Stimulated activated memory B cell treated with anti-CD40 and anti-IgM and Interleukin-4, amounts not matched to agents 10 μg/mL and 1 μg/mL and 100 μg/mL, for 72 hours (primary cell): ENCODE measurements around the gene OR51T1.

Source experiments
- ATAC-seq: fragments of 150-1000 bp; cut with Tn5 transposase; 2 replicates; pipeline ENCODE4 v1.10.0; 2021
- H3K27ac Mint-ChIP-seq: one replicate; pipeline ENCODE4 v1.8.0; 2022; ENCODE audit warnings: mild to moderate bottlenecking, mixed read lengths
- H3K27me3 Mint-ChIP-seq: one replicate; pipeline ENCODE4 v1.8.0; 2022; ENCODE audit warnings: mixed read lengths
- H3K36me3 Mint-ChIP-seq: one replicate; pipeline ENCODE4 v1.8.0; 2022; ENCODE audit warnings: mixed read lengths
- H3K4me1 Mint-ChIP-seq: one replicate; pipeline ENCODE4 v1.8.0; 2022; ENCODE audit warnings: mixed read lengths
- H3K4me3 Mint-ChIP-seq: one replicate; pipeline ENCODE4 v1.8.0; 2022; ENCODE audit warnings: mild to moderate bottlenecking, moderate library complexity, mixed read lengths
- H3K9me3 Mint-ChIP-seq: one replicate; pipeline ENCODE4 v1.8.0; 2022; ENCODE audit warnings: mixed read lengths

OR51T1 gene

GRCh38 chr11:4891996-4892640 lies 10.4 kb downstream of the OR51T1 start:
- Mint-ChIP-seq H3K4me1 (no peaks in the 10 kb centered on the region), H3K9me3 (no peaks in the 10 kb centered on the region), H3K4me3 (no peak overlapping the region), H3K27me3 (peaks cover 11% of the 10 kb centered on the region), H3K27ac (no peak overlapping the region), H3K36me3 (no peaks in the 10 kb centered on the region)
- no peak for ATAC-seq

GRCh38 chr11:4903484-4903883 lies 21.8 kb downstream of the OR51T1 start, which contains the start of gene OR51A7:
Gene OR51A7 (plus strand): TSS chr11:4903783. CDS start chr11:4907370, 3,587 bp downstream.
- Mint-ChIP-seq H3K27ac (no peak within 1 kb of the TSS), H3K27me3 (peaks cover 7% of the 10 kb centered on the region), H3K9me3 (peaks cover 3% of the 10 kb centered on the region), H3K4me1 (peaks cover 8% of the 10 kb centered on the region), H3K4me3 (no peak within 1 kb of the TSS), H3K36me3 (peaks cover under 1% of the 10 kb centered on the region)
- ATAC-seq, result peak; percentile 59

GRCh38 chr11:4916581-4916980 lies 34.9 kb downstream of the OR51T1 start:
- Mint-ChIP-seq H3K27ac (no peak overlapping the region), H3K4me3 (no peak overlapping the region), H3K9me3 (no peaks in the 10 kb centered on the region), H3K4me1 (no peaks in the 10 kb centered on the region), H3K27me3 (no peaks in the 10 kb centered on the region), H3K36me3 (no peaks in the 10 kb centered on the region)
- no peak for ATAC-seq

GRCh38 chr11:4919250-4919649 lies 37.5 kb downstream of the OR51T1 start, which contains the start of gene OR51G2:
Gene OR51G2 (minus strand): TSS chr11:4919350. CDS start chr11:4915663, 3,687 bp downstream.
- Mint-ChIP-seq H3K4me3 (no peak within 1 kb of the TSS), H3K27ac (no peak within 1 kb of the TSS), H3K27me3 (no peaks in the 10 kb centered on the region), H3K4me1 (no peaks in the 10 kb centered on the region), H3K36me3 (no peaks in the 10 kb centered on the region), H3K9me3 (no peaks in the 10 kb centered on the region)
- no peak for ATAC-seq

GRCh38 chr11:4921796-4922195 lies 40.1 kb downstream of the OR51T1 start:
- no peaks in the 10 kb centered on the region for H3K9me3 Mint-ChIP-seq
- H3K4me3 Mint-ChIP-seq, result no peak overlapping the region
- no peaks in the 10 kb centered on the region for H3K27me3 Mint-ChIP-seq
- no peaks in the 10 kb centered on the region for H3K4me1 Mint-ChIP-seq
- no peak for ATAC-seq
- H3K27ac Mint-ChIP-seq, result no peak overlapping the region
- no peaks in the 10 kb centered on the region for H3K36me3 Mint-ChIP-seq

- no peaks in the 10 kb centered on the region for H3K27me3 Mint-ChIP-seq
- H3K9me3 Mint-ChIP-seq, result no peaks in the 10 kb centered on the region
- no peaks in the 10 kb centered on the region for H3K4me1 Mint-ChIP-seq
- no peak for ATAC-seq
- H3K4me3 Mint-ChIP-seq, result no peak overlapping the region
- no peak overlapping the region for H3K27ac Mint-ChIP-seq
- H3K36me3 Mint-ChIP-seq, result no peaks in the 10 kb centered on the region
These were observed 40.6 kb downstream of the OR51T1 start for GRCh38 chr11:4922304-4922703.

- H3K36me3 Mint-ChIP-seq, result no peaks in the 10 kb centered on the region
- no peaks in the 10 kb centered on the region for H3K9me3 Mint-ChIP-seq
- no peaks in the 10 kb centered on the region for H3K4me1 Mint-ChIP-seq
- H3K27ac Mint-ChIP-seq, result no peak within 1 kb of the TSS
- no peaks in the 10 kb centered on the region for H3K27me3 Mint-ChIP-seq
- ATAC-seq, result no peak
- H3K4me3 Mint-ChIP-seq, result no peak within 1 kb of the TSS
These were observed 42.5 kb downstream of the OR51T1 start, which contains the start of gene OR51G1 for GRCh38 chr11:4924239-4924638. Gene OR51G1 (minus strand): TSS chr11:4924339. CDS start chr11:4924339, 0 bp downstream.

GRCh38 chr11:4926608-4927007 lies 44.9 kb downstream of the OR51T1 start:
- Mint-ChIP-seq H3K27me3 (no peaks in the 10 kb centered on the region), H3K36me3 (no peaks in the 10 kb centered on the region)
- no peak for ATAC-seq

More at GRCh38 chr11:4926608-4927007, 44.9 kb downstream of the OR51T1 start:
- Mint-ChIP-seq H3K27ac (no peak overlapping the region), H3K9me3 (no peaks in the 10 kb centered on the region), H3K4me1 (no peaks in the 10 kb centered on the region), H3K4me3 (no peak overlapping the region)
